HG03175 (cell line): ENCODE results near the gene MASTL.
"Not testable (repeated sequence)": the region's sequence is repeated elsewhere in the genome, so short reads cannot be mapped to it uniquely, and the experiment has no call there.

Source experiments
- ATAC-seq: cut with Tn5 transposase; IDR thresholded peaks from one replicate; pipeline ENCODE4 v1.9.1; 2021; ENCODE audit warnings: mild to moderate bottlenecking, moderate library complexity; ENCODE audit not compliant: unreplicated experiment

MASTL gene

GRCh38 chr10:27155066-27155754 lies at the start of gene MASTL:
TSS of gene MASTL (plus strand) at chr10:27155352. CDS start at chr10:27155427, 75 bp downstream.
- ATAC-seq: peak; percentile 78

DNA sequence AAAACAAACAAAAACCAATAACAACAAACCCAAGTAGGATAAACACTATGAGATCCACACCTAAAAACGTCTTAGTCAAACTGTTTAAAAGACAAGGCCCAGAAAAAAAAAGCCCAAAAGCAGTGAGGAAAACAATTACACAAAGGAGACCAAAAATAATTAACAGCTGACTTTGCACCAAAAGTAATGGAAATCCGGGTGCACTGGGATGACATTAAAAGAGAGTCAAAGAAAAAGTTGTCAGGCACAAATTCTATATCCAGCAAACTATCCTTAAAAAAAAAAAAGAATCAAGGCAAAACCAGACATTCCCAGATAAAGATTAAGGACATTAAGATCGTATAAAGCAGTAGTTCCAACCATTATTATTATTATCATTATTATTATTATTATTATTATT lies 47.0 kb upstream of the MASTL start:
- ATAC-seq: no peak

DNA sequence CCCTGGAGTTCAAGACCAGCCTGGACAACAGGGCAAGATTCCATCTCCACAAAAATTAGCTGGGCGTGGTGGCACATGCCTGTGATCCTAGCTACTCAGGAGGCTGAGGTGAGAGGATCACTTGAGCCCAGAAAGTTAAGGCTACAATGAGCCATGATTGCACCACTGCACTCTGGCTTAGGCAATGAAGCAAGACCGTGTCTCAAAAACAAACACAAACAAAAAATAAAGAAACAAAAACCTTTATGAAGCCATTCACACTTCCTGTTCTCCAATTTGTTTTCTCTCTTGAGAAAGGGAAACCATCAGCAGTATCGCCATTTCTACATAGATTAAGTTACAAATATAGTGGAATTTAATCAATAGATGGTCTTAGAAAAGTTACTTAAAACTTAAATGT lies 20.8 kb upstream of the MASTL start:
- ATAC-seq: no peak

DNA sequence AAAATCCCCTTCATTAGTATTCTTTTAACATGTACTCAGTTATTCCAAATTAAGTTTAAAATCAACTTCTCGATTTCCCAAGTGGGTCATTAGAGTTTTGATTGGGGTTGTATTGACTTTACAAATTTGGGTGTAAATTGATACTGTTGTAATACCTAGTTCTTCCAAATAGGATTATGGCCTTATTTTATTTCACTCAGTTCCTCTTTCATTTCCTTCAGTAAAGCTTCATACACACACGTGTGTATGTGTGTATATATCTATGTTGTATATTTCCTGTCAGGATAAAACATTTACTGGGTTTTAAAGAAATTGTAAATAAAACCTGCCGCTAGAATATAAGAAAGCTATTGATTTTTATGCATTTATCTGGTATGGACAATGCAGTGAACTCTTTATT lies 16.9 kb upstream of the MASTL start:
- ATAC-seq: no peak

- no peak for ATAC-seq
These were observed 11.5 kb upstream of the MASTL start for GRCh38 chr10:27143686-27144085.

GRCh38 chr10:27145937-27146336 lies 9.2 kb upstream of the MASTL start:
- ATAC-seq: no peak

GRCh38 chr10:27147701-27148100 lies 7.5 kb upstream of the MASTL start:
- ATAC-seq: no peak

DNA sequence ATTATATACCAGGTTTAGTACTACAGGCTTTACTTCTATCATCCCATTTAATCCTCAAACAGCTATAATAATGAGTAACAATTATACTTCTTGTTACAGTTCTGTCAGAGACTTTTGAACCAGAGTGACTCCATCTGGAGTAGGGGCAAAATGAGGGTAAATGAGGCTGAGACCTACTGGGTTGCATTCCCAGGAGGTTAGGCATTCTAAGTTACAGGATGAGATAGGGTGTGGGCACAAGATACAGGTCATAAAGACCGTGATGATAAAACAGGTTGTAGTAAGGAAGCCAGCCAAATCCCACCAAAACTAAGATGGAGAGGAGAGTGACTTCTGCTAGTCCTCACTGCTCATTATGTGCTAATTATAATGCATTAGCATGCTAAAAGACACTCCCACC lies 4.9 kb upstream of the MASTL start:
- ATAC-seq: no peak

GRCh38 chr10:27152687-27153086 lies 2.5 kb upstream of the MASTL start:
- no peak for ATAC-seq

GRCh38 chr10:27153329-27153728 lies 1.8 kb upstream of the MASTL start:
- no peak for ATAC-seq

DNA sequence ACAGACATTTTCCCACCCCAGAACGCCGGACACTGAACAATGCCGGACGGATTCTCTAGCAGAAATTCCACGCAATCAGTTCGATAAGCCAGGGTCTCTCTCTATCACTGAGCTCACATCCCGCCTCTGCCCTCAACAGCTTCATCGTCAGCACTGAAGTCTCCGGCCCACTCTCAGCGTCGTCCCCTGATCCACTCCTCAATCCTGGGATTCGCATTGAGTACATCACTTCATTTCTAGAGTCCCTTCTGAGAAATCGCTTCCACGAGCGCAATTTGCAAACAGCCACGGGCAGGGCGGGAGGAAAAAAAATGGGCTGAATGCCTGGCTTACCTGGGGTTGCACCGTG lies 1.3 kb upstream of the MASTL start:
- ATAC-seq: peak; percentile 8

DNA sequence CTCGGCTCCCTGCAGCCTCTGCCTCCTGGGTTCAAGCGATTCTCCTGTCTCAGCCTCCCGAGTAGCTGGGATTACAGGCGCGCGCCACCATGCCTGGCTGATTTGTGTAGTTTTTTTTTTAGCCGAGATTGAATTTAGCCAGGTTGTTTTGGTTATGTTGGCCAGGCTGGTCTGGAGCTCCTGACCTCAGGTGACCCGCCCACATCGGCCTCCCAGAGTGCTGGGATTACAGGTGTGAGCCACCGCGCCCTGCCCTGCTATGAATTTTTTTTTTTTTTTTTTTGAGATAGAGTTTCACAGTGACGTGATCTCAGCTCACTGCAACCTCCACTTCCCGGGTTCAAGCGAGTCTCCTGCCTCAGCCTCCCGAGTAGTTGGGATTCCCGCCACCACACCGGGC lies 1.4 kb downstream of the MASTL start:
- not testable (repeated sequence) for ATAC-seq

GRCh38 chr10:27157150-27157549 lies 2.0 kb downstream of the MASTL start:
- ATAC-seq: no peak

GRCh38 chr10:27158421-27158820 lies 3.3 kb downstream of the MASTL start:
- ATAC-seq: no peak

DNA sequence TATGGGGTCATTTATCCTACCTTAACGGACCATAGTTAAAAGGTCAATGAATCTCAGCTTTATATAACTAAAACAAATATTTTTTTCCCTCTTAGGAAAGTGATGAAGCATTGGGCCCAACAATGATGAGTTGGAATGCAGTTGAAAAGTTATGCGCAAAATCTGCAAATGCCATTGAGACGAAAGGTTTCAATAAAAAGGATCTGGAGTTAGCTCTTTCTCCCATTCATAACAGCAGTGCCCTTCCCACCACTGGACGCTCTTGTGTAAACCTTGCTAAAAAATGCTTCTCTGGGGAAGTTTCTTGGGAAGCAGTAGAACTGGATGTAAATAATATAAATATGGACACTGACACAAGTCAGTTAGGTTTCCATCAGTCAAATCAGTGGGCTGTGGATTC lies 14.7 kb downstream of the MASTL start:
- no peak for ATAC-seq

DNA sequence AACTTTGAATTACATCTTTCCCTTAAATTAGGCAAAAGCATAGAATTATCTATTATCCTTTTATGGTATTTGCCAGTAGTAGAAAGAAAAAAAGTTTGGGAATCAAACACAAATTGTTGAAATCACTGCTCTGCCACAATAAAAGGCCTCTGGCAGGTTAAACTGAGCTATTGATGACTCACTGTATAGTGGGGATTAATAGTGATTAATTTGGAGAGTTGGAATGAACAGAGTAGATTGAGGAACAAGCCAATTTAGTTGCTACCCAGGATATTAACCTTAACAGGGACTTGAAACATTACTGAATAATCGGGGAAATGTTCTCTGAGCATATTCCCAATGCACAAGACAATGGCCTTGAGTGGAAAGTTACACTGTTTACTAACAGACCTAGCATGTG lies 33.1 kb downstream of the MASTL start:
- no peak for ATAC-seq

DNA sequence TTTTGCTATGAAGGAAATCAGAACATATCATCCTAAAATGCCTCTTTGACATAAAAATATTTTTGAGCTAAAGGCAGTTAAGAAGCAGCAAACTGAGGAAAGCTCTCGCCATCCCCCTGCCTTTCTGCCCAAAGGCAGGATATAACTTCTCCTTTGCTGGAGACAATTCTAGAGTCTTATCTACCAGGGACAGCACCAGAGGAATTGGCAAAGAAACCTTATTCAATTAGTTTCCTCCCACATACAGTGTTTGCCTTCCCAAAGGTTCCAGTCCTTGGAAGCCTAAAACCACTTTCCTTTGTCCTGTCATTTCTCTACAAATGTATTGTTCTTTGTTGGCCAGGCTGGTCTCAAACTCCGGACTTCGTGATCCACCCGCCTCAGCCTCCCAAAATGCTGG lies 33.7 kb downstream of the MASTL start:
- no peak for ATAC-seq

GRCh38 chr10:27190508-27190907 lies 35.4 kb downstream of the MASTL start:
- ATAC-seq: no peak

GRCh38 chr10:27192284-27192683 lies 37.1 kb downstream of the MASTL start:
- ATAC-seq: no peak

DNA sequence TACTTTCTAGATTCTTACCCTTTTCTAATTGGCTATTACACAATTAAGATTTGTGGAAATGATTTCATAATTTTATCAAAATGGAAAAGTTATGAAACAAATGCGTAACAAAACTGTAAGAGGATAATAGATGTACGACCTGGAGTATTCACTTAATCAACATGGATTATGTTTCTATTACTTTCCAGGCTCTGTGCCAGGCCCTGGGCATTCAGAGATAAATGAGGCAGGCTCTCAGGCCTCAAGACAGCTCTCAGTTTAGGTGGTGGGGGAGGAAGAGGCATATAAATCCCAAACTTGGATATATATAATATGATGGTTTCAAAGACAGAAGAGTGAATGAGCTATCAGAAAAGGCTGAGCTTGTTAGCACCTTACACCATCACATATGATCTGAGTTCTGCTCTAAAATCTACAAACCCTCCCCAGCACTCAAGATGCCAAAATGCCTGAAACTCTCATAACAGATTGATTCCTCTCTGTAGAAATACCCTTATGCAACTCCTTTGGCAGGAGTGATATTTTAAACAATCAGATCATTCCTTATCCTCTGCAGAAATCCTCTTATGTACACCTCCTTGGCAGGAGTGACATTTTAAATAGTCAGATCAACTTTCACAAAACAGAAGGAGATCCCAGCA lies 42.9 kb downstream of the MASTL start:
- ATAC-seq: no peak

GRCh38 chr10:27203806-27204205 lies 48.7 kb downstream of the MASTL start:
- ATAC-seq: no peak

DNA sequence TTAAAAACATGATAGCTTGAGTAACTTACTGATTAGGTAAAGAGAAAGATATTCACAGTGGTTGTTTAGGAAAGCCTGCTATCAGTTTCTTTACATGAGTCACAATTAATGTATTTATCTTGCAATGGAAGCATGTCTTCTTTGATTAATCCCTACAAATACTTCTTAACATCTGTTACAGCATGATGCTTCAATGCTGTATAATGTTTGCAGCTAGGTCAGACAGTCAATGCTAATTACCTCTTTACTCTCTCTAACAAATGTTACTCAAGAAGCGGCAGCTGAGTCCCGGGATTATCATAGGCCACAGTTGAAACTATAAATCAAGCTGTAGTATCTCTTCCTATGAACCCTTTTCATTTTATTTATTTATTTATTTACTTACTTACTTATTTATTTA lies 52.2 kb downstream of the MASTL start:
- no peak for ATAC-seq

DNA sequence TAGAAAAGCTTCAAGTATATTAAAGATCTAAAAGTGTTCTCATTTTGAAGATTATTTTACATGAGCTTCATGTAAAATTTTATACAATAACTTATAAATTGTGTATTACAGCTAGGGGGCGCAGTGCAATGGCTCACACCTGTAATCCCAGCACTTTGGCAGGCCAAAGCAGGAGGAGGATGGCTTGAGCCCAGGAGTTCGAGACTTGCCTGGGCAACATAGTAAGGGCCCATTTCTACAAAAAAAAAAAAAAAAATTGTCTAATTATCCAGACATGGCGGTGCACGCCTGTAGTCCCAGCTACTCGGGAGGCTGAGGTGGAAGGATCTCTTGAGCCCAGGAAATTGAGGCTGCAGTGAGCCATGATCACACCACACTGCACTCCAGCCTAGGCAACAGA lies 68.8 kb downstream of the MASTL start:
- no peak for ATAC-seq
